IPS DF 4.7 (cell line): ENCODE results near the gene NKD1.

Experiments used
- DNase-seq: peaks from one replicate; pipeline ENCODE4 v3.0.0-alpha.2; 2013; ENCODE audit warnings: low spot score; ENCODE audit errors: extremely low read depth

NKD1 gene

DNA sequence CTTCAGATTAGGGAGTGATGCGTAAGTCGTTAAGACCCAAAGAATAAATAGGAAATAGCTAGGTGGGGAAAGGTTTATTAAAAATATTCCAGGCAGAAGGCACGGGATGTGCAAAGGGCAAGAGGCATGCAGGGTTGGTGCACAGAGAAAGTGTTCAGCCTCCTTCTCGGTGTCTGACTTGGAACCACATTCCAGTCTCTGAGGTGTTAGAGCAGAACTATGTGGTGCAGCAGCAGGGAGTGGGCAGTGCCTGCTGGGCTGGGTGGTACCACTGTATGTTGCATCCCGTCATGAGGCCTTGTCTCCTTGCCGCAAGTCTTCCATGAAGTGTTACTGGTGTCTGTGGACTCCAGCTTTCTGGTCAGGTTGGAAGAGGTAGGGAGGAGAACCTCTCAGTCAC is 11.1 kb downstream of the NKD1 start:
- DNase-seq: no peak

DNA sequence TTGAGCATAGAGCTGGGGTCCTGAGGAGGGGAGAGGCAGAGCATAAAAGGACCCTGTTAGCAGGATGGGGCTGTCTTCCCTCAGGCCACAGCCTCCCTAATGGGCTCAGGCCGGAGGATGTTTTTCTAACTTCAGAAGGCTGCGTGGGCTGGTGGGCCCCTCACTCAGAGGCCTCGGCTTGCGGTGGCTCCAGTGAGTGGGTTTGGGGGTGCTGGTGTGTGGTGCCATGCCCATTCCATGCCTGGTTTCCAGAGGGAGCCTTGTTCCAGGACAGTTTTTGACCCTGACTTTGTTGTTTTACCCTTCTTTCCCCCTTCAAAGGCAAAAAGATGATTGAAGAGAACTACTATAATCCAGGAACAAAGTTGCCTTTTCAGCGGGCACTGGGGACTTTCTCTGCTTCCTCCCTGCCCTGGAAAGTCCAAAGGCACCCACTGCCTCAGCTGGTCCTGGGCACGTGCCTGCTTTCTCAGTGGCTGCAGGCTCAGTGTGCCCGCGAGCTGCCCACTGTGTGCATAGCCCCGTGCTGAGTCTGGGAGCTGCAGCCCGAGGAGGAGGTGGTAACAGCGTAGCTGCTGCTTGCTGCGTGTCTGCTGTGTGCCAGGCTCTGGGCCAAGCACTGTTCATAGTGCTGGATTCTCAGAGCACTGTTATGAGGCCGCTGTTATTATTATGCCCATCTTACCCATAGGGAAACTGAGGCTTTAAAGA is 11.8 kb downstream of the NKD1 start:
- DNase-seq: no peak

DNA sequence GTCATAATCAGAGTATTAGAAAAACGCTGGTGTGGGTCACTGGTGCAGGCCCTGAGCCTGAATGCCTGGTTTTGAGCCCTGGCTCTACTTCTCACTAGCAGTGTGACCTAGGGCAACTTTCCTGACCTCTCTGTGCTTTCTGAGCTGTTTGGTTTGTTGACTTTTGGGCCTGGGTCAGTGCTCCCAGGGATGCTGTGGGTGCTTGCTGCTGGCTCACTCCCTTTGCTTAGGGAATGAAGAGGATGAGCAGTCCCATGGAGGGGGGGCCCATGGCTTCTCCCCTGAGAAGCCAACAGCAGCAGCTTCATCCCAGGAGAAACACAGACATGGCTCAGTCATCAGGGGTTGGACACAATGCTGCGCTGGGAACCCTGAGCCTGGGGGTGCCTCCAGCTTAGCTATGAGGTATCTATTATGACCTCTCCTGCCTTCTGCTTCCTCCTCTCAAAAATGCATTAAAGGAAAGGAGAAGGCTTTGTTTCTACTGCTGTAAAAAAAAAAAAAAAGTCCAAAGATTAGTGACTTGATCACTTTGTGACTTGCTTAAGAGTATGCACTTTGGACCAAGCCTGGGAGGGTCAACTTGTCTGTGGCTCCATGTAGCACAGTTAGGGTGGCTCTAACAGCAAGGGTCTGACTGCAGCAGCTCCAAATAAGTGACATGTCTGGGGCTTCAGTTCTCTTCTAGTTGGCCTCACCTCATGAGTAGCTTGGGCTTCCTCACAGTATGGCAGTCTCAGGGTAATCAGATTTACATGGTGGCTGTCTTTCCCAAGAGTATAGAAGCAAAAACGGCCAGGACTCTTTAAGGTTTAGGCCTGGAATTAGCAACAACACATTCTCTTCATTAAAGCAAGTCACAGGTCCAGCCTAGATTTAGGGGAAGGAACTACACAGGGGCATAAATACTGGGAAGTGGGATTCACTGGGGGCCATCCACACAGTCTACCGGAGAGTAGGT is 13.0 kb downstream of the NKD1 start:
- DNase-seq: no peak

DNA sequence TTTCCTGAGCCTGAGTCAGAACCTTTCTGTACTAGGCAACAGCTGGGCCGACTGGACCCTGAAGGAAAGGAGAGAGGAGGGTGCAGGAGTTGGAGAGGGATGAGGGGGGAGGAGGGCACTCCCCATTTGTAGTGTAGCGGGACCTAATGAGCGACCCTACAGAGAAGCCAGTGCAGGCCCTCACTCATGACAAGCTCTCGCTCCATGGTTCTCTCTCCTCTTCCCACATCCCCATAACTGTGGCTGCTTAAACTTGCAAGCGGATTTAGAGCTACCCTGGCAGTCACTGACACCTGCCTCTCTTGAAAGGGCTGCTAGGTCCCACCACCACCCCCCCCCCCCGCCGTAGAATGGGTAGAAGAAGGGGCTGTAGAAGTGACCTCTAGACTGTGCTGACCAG is 14.5 kb downstream of the NKD1 start:
- DNase-seq: no peak

DNA sequence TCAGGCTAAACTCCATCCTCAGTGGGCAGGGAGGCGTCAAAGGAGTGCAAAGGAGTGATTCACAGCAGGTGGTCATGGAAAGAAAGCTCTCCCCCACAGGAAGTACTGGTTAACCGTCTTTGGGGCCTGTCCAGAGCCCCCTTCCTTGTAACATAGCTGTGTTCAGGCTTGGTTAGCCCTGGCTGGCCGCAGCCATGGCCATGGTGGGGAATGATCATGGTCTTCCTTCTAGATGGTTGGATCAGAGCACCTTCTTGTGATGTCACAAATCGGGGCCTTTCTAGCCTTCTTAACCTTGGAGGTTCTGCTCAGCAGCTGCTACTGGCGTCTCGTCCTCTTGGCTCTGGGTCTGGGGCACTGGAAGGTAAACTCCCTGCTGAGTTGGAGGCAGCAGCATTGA is 15.8 kb downstream of the NKD1 start:
- DNase-seq: no peak

DNA sequence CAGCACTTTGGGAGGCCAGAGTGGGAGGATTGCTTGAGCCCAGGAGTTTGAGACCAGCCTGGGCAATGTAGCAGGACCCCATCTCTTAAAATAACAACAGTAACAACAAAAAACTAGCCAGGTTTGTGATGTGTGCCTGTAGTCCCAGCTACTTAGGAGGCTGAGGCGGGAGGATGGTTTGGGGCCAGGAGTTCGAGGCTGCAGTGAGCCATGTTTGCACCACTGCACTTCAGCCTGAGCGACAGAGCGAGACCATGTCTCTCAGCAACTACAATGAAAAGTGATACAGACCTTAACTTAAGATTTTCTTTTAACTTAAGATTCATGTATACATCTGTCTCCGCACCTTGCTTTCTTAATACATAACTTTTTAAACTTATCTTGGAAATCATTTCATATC is 17.2 kb downstream of the NKD1 start:
- no peak for DNase-seq

DNA sequence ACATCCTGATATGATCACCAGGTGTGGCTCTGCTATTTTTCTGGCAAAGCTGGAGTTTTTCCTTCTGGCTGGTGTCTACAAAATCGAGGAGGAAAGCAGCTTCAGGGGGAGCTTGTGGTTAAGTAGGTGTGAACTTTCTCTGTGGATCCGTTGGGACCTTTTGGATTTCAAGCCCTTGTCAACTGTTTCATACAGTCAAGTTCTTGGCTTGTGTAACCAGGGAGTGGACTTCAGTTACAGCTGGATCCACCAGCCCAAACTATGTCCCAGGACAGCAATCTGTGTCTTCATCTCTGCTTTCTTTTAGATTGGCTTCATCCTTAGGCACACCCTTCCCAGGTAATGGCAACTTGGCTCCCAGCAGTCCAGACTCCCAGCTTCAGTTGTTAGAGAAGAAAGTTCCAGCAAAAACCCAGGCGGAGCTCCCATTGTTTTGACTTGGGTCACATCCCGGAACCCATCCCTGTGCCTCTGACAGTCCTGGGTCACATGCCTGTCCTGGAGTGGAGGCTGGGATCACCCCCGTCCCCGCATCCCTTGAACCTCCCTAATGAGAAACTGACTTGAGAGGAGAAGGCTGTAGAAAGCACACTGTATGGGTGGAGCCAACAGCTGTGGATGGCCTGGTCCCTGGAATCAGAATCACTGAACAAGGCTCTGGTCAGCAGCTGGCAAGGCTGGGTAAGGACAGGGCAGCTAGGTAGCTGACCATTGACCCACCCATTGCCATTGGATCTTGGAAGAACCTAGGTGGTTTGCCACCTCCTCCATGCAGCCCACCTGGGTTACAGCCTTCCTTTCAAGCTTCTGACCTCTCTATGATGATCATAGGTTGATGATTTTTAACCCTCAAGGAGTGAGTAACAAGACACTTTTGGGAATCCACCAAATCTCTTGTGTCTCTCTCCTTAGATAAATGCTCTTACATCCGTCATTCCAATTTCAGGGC is 18.1 kb downstream of the NKD1 start:
- DNase-seq: no peak

DNA sequence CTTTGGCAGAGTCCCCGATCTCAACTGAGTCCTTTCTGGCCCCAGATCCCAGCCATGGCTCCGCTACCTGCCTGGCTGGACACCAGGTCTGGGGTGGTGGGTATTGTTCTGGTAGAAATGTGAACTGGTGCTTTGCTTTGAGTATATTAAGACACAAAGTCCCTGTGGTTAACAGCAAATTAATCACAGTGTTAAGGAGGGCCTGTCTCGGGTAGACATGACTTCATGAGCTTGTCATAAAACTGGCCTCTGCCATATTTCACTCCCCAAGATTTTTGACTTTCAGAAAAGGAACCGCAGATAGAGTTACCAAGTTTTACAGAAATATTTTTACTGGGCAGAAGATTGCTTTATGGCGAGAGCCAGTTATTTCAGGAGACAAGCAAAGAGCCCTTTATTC is 19.5 kb downstream of the NKD1 start:
- DNase-seq: no peak

DNA sequence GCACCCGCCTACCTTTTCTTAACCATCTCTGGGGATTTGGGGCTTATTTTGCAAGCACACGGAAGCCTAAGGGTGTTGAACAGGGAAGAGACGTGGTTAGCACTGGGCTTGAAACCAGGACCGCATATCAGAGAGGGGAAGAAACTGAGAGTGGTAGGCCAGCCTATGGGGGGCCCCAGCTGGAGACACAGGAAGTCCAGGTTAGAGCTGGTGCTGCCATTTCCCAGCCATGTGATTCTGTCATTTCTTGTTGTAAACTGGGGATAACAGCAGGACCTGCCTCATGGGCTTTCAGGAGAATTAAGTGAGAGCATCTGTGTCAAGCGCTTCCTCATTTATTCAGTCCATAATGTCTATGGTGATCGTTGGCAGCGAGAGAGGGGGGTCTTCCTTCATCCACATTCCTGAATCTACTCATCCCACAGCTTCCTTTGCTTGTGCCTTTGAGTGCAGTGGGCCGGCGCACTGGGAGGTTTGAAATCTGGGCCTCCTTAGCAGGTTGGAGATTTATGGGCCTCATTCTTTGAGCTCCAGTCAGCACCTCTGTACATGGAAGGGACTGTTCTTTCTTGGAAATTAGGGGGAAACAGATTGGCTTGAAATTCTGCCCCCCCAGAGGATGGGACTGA is 20.1 kb downstream of the NKD1 start:
- no peak for DNase-seq

DNA sequence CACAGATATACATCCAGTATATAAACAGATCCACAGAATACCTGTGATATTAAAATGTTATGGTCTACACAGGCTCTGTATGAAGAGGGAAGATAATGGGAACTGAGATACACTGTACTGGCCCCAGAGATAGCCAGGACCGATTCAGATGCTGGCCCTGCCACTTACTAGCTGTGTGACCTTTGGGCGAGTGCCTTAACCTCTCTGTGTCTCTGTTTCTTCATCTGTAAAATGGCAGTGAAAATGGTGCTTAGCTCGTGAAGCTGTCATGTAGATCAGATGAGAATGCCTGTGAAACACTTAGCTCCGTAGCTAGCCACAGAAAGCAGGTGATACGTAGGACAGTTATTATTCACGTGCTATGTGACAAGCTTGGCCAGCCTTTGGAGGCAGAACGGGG is 22.2 kb downstream of the NKD1 start:
- no peak for DNase-seq

DNA sequence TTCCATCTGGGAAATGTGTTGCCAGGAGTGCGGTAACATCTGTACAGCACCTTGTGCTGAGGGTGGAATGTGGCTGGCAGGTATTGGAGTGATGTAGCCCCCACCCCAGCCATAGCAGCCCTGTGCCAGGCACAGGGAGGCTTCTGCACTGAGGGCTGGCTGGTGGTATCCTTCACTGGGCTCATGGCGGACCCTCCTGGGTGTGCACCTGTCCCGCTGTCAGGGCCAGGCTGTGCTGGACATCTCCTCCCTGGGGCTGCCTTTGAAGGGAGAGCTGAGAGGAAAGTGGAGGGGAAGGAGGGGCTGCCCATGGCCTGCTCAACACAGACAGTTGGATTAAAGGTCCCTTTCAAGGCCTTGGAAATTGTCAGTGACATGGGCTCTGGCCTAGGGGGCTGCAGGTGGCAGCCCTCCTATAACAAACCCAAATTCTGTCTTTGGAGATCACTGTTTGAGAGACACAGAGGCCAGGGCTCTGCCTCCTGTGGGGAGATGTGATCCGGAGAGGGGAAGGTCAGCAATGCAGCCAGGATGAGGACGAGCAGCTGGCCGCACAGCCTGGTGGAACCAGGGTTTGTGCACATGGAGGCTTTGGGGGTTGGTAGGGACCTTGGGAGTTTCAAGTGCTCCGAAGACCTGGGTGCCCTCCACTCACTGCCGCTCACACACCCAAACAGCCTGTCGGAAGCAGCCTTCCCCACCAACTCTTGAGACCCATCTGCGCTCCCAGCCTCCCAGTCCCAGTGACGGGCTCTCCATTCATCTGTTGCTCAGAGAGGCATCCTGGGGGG is 22.8 kb downstream of the NKD1 start:
- no peak for DNase-seq

DNA sequence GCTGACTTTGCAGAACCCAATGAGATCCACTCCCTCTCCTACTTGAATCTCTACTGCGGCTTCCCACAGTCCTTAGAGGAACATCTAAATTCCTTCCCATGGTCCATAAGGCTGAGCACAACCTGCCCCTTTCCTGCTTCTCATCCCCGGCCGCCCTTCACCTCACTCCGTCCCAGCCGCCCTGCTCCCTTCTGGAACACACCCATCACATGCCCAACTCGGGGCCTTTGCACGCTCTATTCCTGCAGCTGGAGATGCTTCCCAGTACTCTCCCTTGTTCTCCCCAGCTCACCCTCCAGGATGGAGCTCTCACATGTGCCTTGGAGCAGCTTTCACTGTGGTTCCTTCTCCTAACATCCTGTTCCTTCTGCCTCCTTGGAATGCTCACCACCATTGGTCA is 23.6 kb downstream of the NKD1 start:
- DNase-seq: no peak

DNA sequence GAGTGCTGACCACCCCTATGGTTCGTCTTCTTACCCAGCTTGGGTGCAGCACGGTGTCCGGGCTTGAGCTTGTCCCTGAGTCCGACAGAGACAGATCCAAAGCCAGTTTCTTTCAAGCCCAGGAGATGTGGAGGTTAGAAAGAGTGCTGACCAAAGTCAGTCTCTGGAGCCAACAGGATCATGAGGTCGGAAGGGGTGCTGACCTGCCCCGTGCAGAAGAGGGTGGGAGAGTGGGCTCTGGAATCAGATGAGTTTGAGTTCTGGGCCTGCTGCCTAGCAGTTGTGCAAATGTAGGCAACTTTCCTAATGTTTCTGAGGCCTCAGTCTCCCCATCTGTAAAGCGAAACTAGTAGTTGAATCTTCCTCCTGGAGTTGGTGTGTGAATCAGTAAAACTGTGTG is 24.5 kb downstream of the NKD1 start:
- DNase-seq: no peak

DNA sequence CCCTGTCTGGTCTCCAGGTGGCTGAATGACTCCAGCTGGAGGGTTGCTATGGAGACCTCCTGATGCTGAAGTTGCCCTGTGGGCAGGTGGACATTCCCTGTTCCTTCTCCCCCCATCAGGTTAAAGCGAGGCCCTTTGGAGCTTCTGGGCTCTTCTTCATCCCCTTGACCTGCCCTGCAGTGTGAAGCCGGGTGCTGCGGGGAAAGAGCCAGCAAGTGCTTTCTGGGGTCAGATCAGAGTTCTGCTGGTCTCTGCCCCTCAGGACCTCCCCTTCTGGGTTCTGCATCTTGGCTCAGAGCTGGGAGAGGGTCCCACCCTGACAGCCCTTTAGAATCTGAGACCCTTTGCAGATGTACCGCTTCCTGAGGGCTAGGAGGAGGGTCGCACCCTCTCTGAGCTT is 25.1 kb downstream of the NKD1 start:
- no peak for DNase-seq

DNA sequence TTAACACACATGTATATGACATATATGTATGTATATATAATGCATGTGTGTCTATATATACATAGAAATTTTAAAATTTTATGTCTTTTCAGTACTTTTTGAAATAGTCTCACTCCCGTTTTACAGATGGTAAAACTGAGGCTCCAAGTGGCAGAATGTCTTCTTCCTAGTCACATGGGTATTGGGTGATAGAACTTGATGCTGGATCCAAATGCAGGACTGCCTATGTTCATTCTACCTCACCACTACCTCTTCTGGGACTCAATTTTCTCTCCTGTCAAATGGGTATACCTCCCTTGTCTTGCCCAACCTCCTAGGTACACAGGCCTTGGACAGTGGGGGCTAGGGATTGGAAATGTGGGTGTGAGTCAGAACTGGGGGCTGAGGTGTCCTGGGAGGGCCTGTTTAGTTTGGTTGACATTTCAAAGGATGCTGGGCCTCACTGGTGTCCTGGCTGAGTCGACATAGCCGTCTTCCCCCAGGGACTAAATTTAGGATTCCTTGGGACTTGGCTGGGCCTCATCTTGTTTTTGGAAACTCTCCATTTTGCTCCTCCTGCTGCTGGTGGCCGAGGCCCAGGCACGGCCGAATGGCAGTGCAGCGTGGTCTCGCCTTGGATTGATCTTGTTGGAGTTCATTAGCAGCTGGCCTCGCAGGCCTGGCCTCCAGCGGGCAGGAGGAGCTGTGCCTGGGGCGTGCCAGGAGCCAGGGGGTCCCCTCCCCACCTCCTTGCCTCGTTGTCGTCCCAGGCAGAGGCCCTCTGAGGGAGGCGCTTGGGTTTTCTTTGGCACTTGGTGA is 25.9 kb downstream of the NKD1 start:
- no peak for DNase-seq

DNA sequence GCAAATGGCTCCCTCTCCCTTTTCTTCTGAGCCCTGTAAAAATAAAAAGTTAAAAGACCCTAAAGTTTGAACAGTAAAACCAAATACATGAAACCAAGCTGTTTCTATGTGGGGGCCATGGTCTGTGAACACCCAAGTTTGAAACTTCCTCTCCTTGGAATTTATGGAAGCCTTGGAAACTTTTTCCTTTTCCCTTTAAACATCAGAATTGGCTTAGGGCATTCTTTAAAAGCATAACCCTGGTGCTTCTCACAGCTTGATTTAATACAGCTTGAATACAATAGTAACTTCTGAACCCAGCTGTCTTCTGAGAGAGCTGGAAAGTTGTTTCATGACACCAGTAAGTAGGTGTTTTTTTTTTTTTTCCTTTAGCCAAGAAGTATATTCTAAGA is 26.5 kb downstream of the NKD1 start:
- no peak for DNase-seq

DNA sequence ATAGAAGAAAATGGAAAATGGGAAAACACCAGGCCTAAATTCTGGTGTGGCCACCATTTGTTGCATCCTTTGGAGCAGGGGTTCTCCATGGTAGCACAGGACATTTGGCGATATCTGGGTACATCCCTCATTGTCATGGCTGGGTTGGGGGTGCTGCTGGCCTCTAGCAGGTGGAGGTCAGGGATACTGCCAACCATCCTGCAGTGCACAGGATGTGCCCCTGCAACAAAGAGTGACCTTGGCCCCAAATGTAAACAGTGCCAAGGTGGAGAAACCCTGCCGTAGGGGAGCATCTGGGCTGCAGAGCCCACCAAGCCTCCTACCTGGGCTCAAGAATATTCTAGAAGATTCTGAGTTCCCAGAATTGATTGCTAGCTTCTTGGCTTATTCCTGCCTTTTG is 27.5 kb downstream of the NKD1 start:
- no peak for DNase-seq

DNA sequence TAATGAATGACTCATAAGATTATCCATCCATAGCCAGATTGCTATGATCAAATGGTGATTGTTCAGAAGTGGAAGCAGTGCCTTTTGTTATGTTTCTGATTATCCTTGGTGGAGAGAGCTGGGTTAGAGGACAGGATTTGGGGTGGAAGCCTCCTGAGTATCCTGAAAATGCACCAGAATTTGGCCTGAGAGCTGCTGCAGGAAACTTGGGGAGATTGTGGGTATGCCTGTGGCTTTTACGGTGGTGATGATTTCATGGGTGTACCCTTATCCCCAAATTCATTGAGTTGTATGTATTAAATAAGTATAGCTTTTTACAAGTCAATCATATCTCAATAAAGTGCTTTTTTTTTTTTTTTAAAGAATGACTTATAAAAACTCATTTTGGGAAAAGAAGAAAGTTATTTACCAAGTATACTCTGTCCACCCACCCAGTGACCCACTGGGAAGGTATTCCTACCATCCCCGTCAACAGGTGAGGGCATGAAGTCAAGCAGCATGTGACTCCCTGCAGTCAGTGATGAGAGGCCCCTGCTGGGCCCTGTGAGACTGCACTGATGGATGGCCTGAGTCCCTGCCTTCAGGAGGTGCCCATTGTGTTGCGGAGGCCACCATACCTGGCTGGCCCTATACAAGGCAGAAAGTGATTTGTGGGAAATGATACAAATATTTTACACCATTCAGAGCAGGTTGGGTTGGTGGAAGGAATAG is 28.4 kb downstream of the NKD1 start:
- DNase-seq: no peak

DNA sequence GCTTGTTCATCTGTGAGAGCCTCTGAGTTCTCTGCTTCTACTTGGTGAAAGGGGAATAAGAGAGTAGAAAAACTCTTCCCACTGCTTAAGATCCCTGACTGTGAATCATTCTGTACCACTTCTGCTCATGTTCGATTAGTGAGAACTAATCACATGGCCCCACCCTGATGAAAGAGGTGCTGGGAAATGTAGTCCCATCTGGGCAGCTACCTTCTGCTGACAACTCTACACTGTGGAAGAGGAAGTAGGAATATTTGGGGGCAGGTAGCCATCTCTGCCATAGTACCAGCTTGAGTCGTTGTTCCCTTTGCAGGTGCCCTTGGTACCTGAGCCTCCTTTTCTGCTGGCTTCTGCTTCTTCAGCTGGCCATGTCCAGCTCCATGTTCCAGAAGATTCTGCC is 29.9 kb downstream of the NKD1 start:
- no peak for DNase-seq
